H1 (cell line): ENCODE data around the gene GRIK4. TPM values are rescaled to one million over a fixed set of nuclear protein-coding genes. Genes with fewer than 3 reads are reported as not detected.

Experiments
- ASH2L ChIP-seq: fragments of 200-600, 300-600 bp; sonication (generic); IDR thresholded peaks from one replicate; pipeline ENCODE4 v1.7.1; 2017; ENCODE audit warnings: low read length
- ATF2 ChIP-seq: IDR thresholded peaks from 2 replicates; pipeline ENCODE4 v1.6.1; 2012; ENCODE audit warnings: low read length, inconsistent platforms
- CHD7 ChIP-seq: fragments of 300-600 bp; sonication (generic); IDR thresholded peaks from 2 replicates; pipeline ENCODE4 v1.7.1; 2012; ENCODE audit warnings: low read length, moderate library complexity, mild to moderate bottlenecking, inconsistent platforms; ENCODE audit not compliant: insufficient replicate concordance
- FOSL1 ChIP-seq: IDR thresholded peaks from 2 replicates; pipeline ENCODE4 v1.6.1; 2011; ENCODE audit warnings: mild to moderate bottlenecking, low read depth, low read length, moderate library complexity; ENCODE audit not compliant: insufficient read depth
- GABPA ChIP-seq: IDR thresholded peaks from 2 replicates; pipeline ENCODE4 v1.6.1; 2011; ENCODE audit warnings: mild to moderate bottlenecking, low read length, moderate library complexity, borderline replicate concordance; ENCODE audit not compliant: insufficient read depth
- HDAC2 ChIP-seq, 2 experiments: fragments of 300-600 bp in 1 of 2; sonication (generic) in 1 of 2; IDR thresholded peaks; 2 replicates each; pipeline ENCODE4 v1.6.1; 2011 to 2012; ENCODE audit warnings: low read depth in 2 of 2, low read length in 2 of 2, mild to moderate bottlenecking in 2 of 2, moderate library complexity in 2 of 2, borderline replicate concordance in 1 of 2, inconsistent platforms in 1 of 2
- KDM1A ChIP-seq: fragments of 200-600, 300-600 bp; sonication (generic); IDR thresholded peaks from 2 replicates; pipeline ENCODE4 v1.7.1; 2016; ENCODE audit warnings: mild to moderate bottlenecking, low read length, borderline replicate concordance
- SIN3A ChIP-seq, 2 experiments: IDR thresholded peaks in 1 of 2; conservative IDR thresholded peaks in 1 of 2; 2 replicates each; pipeline ENCODE4 v1.6.1; 2011 to 2012; ENCODE audit warnings: low read length in 2 of 2, improper control_type of control experiment in 1 of 2, low read depth in 1 of 2, mild to moderate bottlenecking in 1 of 2
- SP2 ChIP-seq: IDR thresholded peaks from 2 replicates; pipeline ENCODE4 v1.6.1; 2012; ENCODE audit warnings: mild to moderate bottlenecking, low read length, inconsistent platforms
- polyA plus RNA-seq, 7 experiments: library from polyadenylated mRNA; depleted of rRNA in 3 of 7; stranded (reverse) in 5 of 7; unstranded in 2 of 7; fragments of >200 nt in 5 of 7; fragments of 200-250 nt in 2 of 7; gene quantifications; 1 replicate in 5 of 7; 2 replicates in 1 of 7; 4 replicates in 1 of 7; pipeline versions ENCODE4 v1.2.1 to v1.2.3, GENCODE V29; 2011 to 2013; ENCODE audit warnings: missing spikeins in 2 of 7, mixed read lengths in 2 of 7
- total RNA-seq: library from RNA; stranded (reverse); fragmentation: NEBNext Ultra II Directional; extraction: Animal tissue kit (Norgen Biotek cat#: 25700); gene quantifications from 2 replicates; pipeline ENCODE4 v1.2.1, GENCODE V29; 2021

GRIK4 gene
- total and polyA plus RNA-seq, 2 of the 8 experiments (the other 6 are each of a cell fraction or from before 2014, with no cell fraction given): 1.2 to 2.9 TPM

- TF ChIP-seq CHD7 (no peak), KDM1A (no peak), ASH2L (no peak), GABPA (no peak), SP2 (no peak), FOSL1 (no peak), HDAC2 (IDR thresholded peaks at IDR 0.05; ENCODE audit: borderline replicate concordance in 1 of 2, low read depth in 2 of 2, low read length in 2 of 2) (no peak), SIN3A (conservative IDR thresholded peaks at IDR 0.05 in 1 of 2, IDR thresholded peaks at IDR 0.05 in 1 of 2; ENCODE audit: low read depth in 1 of 2, low read length in 2 of 2) (no peak), ATF2 (no peak)
Measured at GRCh38 chr11:120988603-120989002, 477.1 kb downstream of the GRIK4 start (continued).
